ENCODE measurements around the gene SMIM21. TPM values are rescaled to one million over a fixed set of nuclear protein-coding genes. Genes with fewer than 3 reads are reported as not detected.

Gene SMIM21
- total RNA-seq, 2 donors from 2014 or later = not detected

- Mint-ChIP-seq H3K9me3 (no peaks in the 10 kb centered on the region), H3K4me3 (no peak overlapping the region), H3K27me3 (peaks cover 26 to 59% of the 10 kb centered on the region in 2 donors), H3K4me1 (ENCODE audit: low read depth in 2 of 2) (no peaks in the 10 kb centered on the region), H3K36me3 (no peaks in the 10 kb centered on the region), H3K27ac (no peak overlapping the region)
- DNase-seq (ENCODE audit: low spot score) = no peak
- no peak for ATAC-seq
These were observed 48.9 kb downstream of the SMIM21 start for GRCh38 chr18:75378376-75379315.

- H3K27me3 Mint-ChIP-seq = peaks cover 22 to 51% of the 10 kb centered on the region in 2 donors
- ATAC-seq = no peak
- H3K4me1 Mint-ChIP-seq (ENCODE audit: low read depth in 2 of 2) = no peaks in the 10 kb centered on the region
- DNase-seq (ENCODE audit: low spot score) = no peak
- H3K36me3 Mint-ChIP-seq = no peaks in the 10 kb centered on the region
- H3K27ac Mint-ChIP-seq = no peak overlapping the region
- H3K4me3 Mint-ChIP-seq = no peak overlapping the region
- H3K9me3 Mint-ChIP-seq = no peaks in the 10 kb centered on the region
These were observed 49.6 kb downstream of the SMIM21 start for GRCh38 chr18:75377926-75378325.

- Mint-ChIP-seq H3K36me3 (no peaks in the 10 kb centered on the region), H3K4me3 (no peak overlapping the region), H3K9me3 (no peaks in the 10 kb centered on the region), H3K27me3 (peaks cover 23 to 46% of the 10 kb centered on the region in 2 donors), H3K4me1 (ENCODE audit: low read depth in 2 of 2) (no peaks in the 10 kb centered on the region), H3K27ac (no peak overlapping the region)
- no peak for ATAC-seq
- no peak for DNase-seq (ENCODE audit: low spot score)
These were observed 50.2 kb downstream of the SMIM21 start for GRCh38 chr18:75377258-75377657.

- no peaks in the 10 kb centered on the region for H3K36me3 Mint-ChIP-seq
- H3K27ac Mint-ChIP-seq = no peak overlapping the region
- no peak for DNase-seq (ENCODE audit: low spot score)
- no peak for ATAC-seq
- H3K4me1 Mint-ChIP-seq (ENCODE audit: low read depth in 2 of 2) = no peaks in the 10 kb centered on the region
- no peaks in the 10 kb centered on the region for H3K9me3 Mint-ChIP-seq
- H3K4me3 Mint-ChIP-seq = no peak overlapping the region
- peaks cover 21 to 44% of the 10 kb centered on the region in 2 donors for H3K27me3 Mint-ChIP-seq
These were observed 51.5 kb downstream of the SMIM21 start for GRCh38 chr18:75376004-75376403.

- DNase-seq (ENCODE audit: low spot score) = no peak
- no peaks in the 10 kb centered on the region for H3K9me3 Mint-ChIP-seq
- ATAC-seq = no peak
- no peak overlapping the region for H3K4me3 Mint-ChIP-seq
- peaks cover 26 to 42% of the 10 kb centered on the region in 2 donors for H3K27me3 Mint-ChIP-seq
- H3K4me1 Mint-ChIP-seq (ENCODE audit: low read depth in 2 of 2) = no peaks in the 10 kb centered on the region
- no peaks in the 10 kb centered on the region for H3K36me3 Mint-ChIP-seq
- no peak overlapping the region for H3K27ac Mint-ChIP-seq
These were observed 52.2 kb downstream of the SMIM21 start for GRCh38 chr18:75375341-75375740.

GRCh38 chr18:75374466-75374865 is 53.0 kb downstream of the SMIM21 start:
- no peaks in the 10 kb centered on the region for H3K9me3 Mint-ChIP-seq
- no peak for DNase-seq (ENCODE audit: low spot score)
- peaks cover 24 to 33% of the 10 kb centered on the region in 2 donors for H3K27me3 Mint-ChIP-seq
- ATAC-seq = no peak
- H3K4me3 Mint-ChIP-seq = no peak overlapping the region
- H3K27ac Mint-ChIP-seq = no peak overlapping the region
- H3K36me3 Mint-ChIP-seq = no peaks in the 10 kb centered on the region
- no peaks in the 10 kb centered on the region for H3K4me1 Mint-ChIP-seq (ENCODE audit: low read depth in 2 of 2)

- Mint-ChIP-seq H3K27me3 (peaks cover 20 to 23% of the 10 kb centered on the region in 2 donors), H3K36me3 (no peaks in the 10 kb centered on the region), H3K27ac (no peak overlapping the region), H3K4me1 (ENCODE audit: low read depth in 2 of 2) (peaks cover 0 to 2% of the 10 kb centered on the region in 2 donors), H3K4me3 (no peak overlapping the region), H3K9me3 (no peaks in the 10 kb centered on the region)
- no peak for DNase-seq (ENCODE audit: low spot score)
- ATAC-seq = peak in 1 of 2 donors; percentile 25
These were observed 58.3 kb downstream of the SMIM21 start for GRCh38 chr18:75369026-75369721.

GRCh38 chr18:75365837-75366236 is 61.7 kb downstream of the SMIM21 start:
- H3K4me3 Mint-ChIP-seq = no peak overlapping the region
- no peaks in the 10 kb centered on the region for H3K36me3 Mint-ChIP-seq
- no peaks in the 10 kb centered on the region for H3K9me3 Mint-ChIP-seq
- DNase-seq (ENCODE audit: low spot score) (no peak), ATAC-seq (no peak)
- peaks cover 0 to 2% of the 10 kb centered on the region in 2 donors for H3K4me1 Mint-ChIP-seq (ENCODE audit: low read depth in 2 of 2)
- no peak overlapping the region for H3K27ac Mint-ChIP-seq
- peaks cover 11% of the 10 kb centered on the region in 2 donors for H3K27me3 Mint-ChIP-seq

GRCh38 chr18:75365254-75365629 is 62.3 kb downstream of the SMIM21 start:
- DNase-seq (ENCODE audit: low spot score) (no peak), ATAC-seq (no peak)
- no peaks in the 10 kb centered on the region for H3K36me3 Mint-ChIP-seq
- H3K9me3 Mint-ChIP-seq = no peaks in the 10 kb centered on the region
- H3K4me1 Mint-ChIP-seq (ENCODE audit: low read depth in 2 of 2) = peaks cover 0 to 2% of the 10 kb centered on the region in 2 donors
- H3K4me3 Mint-ChIP-seq = no peak overlapping the region
- H3K27ac Mint-ChIP-seq = no peak overlapping the region
- H3K27me3 Mint-ChIP-seq = peaks cover 7 to 8% of the 10 kb centered on the region in 2 donors

- no peak for ATAC-seq
- H3K27me3 Mint-ChIP-seq = peaks cover 8 to 9% of the 10 kb centered on the region in 2 donors
- H3K36me3 Mint-ChIP-seq = no peaks in the 10 kb centered on the region
- H3K4me1 Mint-ChIP-seq (ENCODE audit: low read depth in 2 of 2) = peaks cover 0 to 2% of the 10 kb centered on the region in 2 donors
- DNase-seq (ENCODE audit: low spot score) = no peak
- no peaks in the 10 kb centered on the region for H3K9me3 Mint-ChIP-seq
- H3K27ac Mint-ChIP-seq = no peak overlapping the region
- H3K4me3 Mint-ChIP-seq = no peak overlapping the region
These were observed 62.8 kb downstream of the SMIM21 start for GRCh38 chr18:75364512-75365253.

- no peak for ATAC-seq
These were observed 63.9 kb downstream of the SMIM21 start for GRCh38 chr18:75363446-75364225.

GRCh38 chr18:75362435-75362834 is 65.1 kb downstream of the SMIM21 start:
- no peaks in the 10 kb centered on the region for H3K9me3 Mint-ChIP-seq
- H3K27me3 Mint-ChIP-seq = peaks cover 15 to 17% of the 10 kb centered on the region in 2 donors
- ATAC-seq (no peak), DNase-seq (ENCODE audit: low spot score) (no peak)
- H3K27ac Mint-ChIP-seq = no peak overlapping the region
- H3K4me3 Mint-ChIP-seq = no peak overlapping the region
- peaks cover 1% of the 10 kb centered on the region for H3K36me3 Mint-ChIP-seq
- peaks cover 0 to 2% of the 10 kb centered on the region in 2 donors for H3K4me1 Mint-ChIP-seq (ENCODE audit: low read depth in 2 of 2)

More at GRCh38 chr18:75363446-75364225, 63.9 kb downstream of the SMIM21 start:
- Mint-ChIP-seq H3K27me3 (peaks cover 13 to 15% of the 10 kb centered on the region in 2 donors), H3K4me3 (no peak overlapping the region), H3K9me3 (no peaks in the 10 kb centered on the region), H3K4me1 (ENCODE audit: low read depth in 2 of 2) (peaks cover 0 to 2% of the 10 kb centered on the region in 2 donors), H3K27ac (no peak overlapping the region), H3K36me3 (no peaks in the 10 kb centered on the region)
- no peak for DNase-seq (ENCODE audit: low spot score)

GRCh38 chr18:75360941-75361340 is 66.6 kb downstream of the SMIM21 start:
- H3K9me3 Mint-ChIP-seq = peaks cover 5% of the 10 kb centered on the region
- DNase-seq (ENCODE audit: low spot score) = no peak
- no peak overlapping the region for H3K27ac Mint-ChIP-seq
- peaks cover 20 to 24% of the 10 kb centered on the region in 2 donors for H3K27me3 Mint-ChIP-seq
- H3K36me3 Mint-ChIP-seq = peaks cover 7% of the 10 kb centered on the region
- H3K4me1 Mint-ChIP-seq (ENCODE audit: low read depth in 2 of 2) = peaks cover 0 to 2% of the 10 kb centered on the region in 2 donors
- no peak overlapping the region for H3K4me3 Mint-ChIP-seq
- no peak for ATAC-seq

Measured in natural killer cell treated with Interleukin-12 subunit alpha and Interleukin-12 subunit beta and Interleukin-15 and Interleukin-18, amount 100 ng/mL, for 72 hours (primary cell).